Measurements from ENCODE around the gene PAQR8. TPM values are rescaled to one million over a fixed set of nuclear protein-coding genes. Genes with fewer than 3 reads are reported as not detected.
A peak's percentile ranks its signal among the peaks of the same experiment; 100 is the strongest.

PAQR8 gene
- total and polyA plus RNA-seq, 5 donors from 2014 or later, result 5.4 to 18.5 (median 13.2) TPM

GRCh38 chr6:52326540-52327364 lies 35.2 kb upstream of the PAQR8 start:
- H3K9me3 Mint-ChIP-seq, result peaks cover 0 to 1% (median 0%) of the 10 kb centered on the region in 7 donors
- ATAC-seq (ENCODE audit: low read depth in 2 of 2), result no peak
- H3K27ac Mint-ChIP-seq, result peak overlapping the region in 2 of 3 donors; percentile 12 to 48
- Histone ChIP-seq H3K27me3 (ENCODE audit: control insufficient read depth, insufficient read depth, low read length) (no peaks in the 10 kb centered on the region), H3K27ac (ENCODE audit: insufficient read depth, low read length, poor library complexity, severe bottlenecking) (no peak overlapping the region), H3K4me1 (ENCODE audit: control insufficient read depth, insufficient read depth, low read length, poor library complexity, severe bottlenecking) (peaks cover under 1% of the 10 kb centered on the region), H3K4me3 (ENCODE audit: low read depth, low read length) (no peak overlapping the region), H3K36me3 (ENCODE audit: control insufficient read depth, insufficient read depth, low read length) (no peaks in the 10 kb centered on the region), H3K9me3 (ENCODE audit: control insufficient read depth in 2 of 2, low read length in 2 of 2) (no peaks in the 10 kb centered on the region)
- H3K27me3 Mint-ChIP-seq, result no peaks in the 10 kb centered on the region
- H3K4me1 Mint-ChIP-seq, result peaks cover 0 to 15% (median 3%) of the 10 kb centered on the region in 4 donors
- H3K36me3 Mint-ChIP-seq, result no peaks in the 10 kb centered on the region
- no peak for DNase-seq
- H3K4me3 Mint-ChIP-seq, result no peak overlapping the region

- Mint-ChIP-seq H3K36me3 (no peaks in the 10 kb centered on the region), H3K4me1 (peaks cover 0 to 28% (median 10%) of the 10 kb centered on the region in 4 donors), H3K27me3 (no peaks in the 10 kb centered on the region), H3K4me3 (no peak overlapping the region), H3K9me3 (peaks cover 0 to 1% (median 0%) of the 10 kb centered on the region in 7 donors), H3K27ac (no peak overlapping the region)
- Histone ChIP-seq H3K36me3 (ENCODE audit: control insufficient read depth, insufficient read depth, low read length) (no peaks in the 10 kb centered on the region), H3K4me3 (ENCODE audit: low read depth, low read length) (no peak overlapping the region), H3K27me3 (ENCODE audit: control insufficient read depth, insufficient read depth, low read length) (no peaks in the 10 kb centered on the region), H3K9me3 (ENCODE audit: control insufficient read depth in 2 of 2, low read length in 2 of 2) (no peaks in the 10 kb centered on the region), H3K27ac (ENCODE audit: insufficient read depth, low read length, poor library complexity, severe bottlenecking) (no peak overlapping the region), H3K4me1 (ENCODE audit: control insufficient read depth, insufficient read depth, low read length, poor library complexity, severe bottlenecking) (peaks cover 12% of the 10 kb centered on the region)
- ATAC-seq (ENCODE audit: low read depth in 2 of 2) (no peak), DNase-seq (no peak)
These were observed 33.7 kb upstream of the PAQR8 start for GRCh38 chr6:52328303-52328662.

- peak overlapping the region in 1 of 3 donors; percentile 3 for H3K27ac Mint-ChIP-seq
- H3K27me3 Mint-ChIP-seq, result no peaks in the 10 kb centered on the region
- DNase-seq, result no peak
- peaks cover 0 to 1% (median 0%) of the 10 kb centered on the region in 7 donors for H3K9me3 Mint-ChIP-seq
- H3K4me1 ChIP-seq (ENCODE audit: control insufficient read depth, insufficient read depth, low read length, poor library complexity, severe bottlenecking), result peaks cover 16% of the 10 kb centered on the region
- no peaks in the 10 kb centered on the region for H3K36me3 Mint-ChIP-seq
- no peak overlapping the region for H3K27ac ChIP-seq (ENCODE audit: insufficient read depth, low read length, poor library complexity, severe bottlenecking)
- no peaks in the 10 kb centered on the region for H3K27me3 ChIP-seq (ENCODE audit: control insufficient read depth, insufficient read depth, low read length)
- H3K36me3 ChIP-seq (ENCODE audit: control insufficient read depth, insufficient read depth, low read length), result no peaks in the 10 kb centered on the region
- peaks cover 2 to 32% (median 14%) of the 10 kb centered on the region in 4 donors for H3K4me1 Mint-ChIP-seq
- H3K4me3 ChIP-seq (ENCODE audit: low read depth, low read length), result no peak overlapping the region
- no peaks in the 10 kb centered on the region for H3K9me3 ChIP-seq (ENCODE audit: control insufficient read depth in 2 of 2, low read length in 2 of 2)
- no peak overlapping the region for H3K4me3 Mint-ChIP-seq
- ATAC-seq (ENCODE audit: low read depth in 2 of 2), result no peak
These were observed 33.2 kb upstream of the PAQR8 start for GRCh38 chr6:52328729-52329128.

DNA sequence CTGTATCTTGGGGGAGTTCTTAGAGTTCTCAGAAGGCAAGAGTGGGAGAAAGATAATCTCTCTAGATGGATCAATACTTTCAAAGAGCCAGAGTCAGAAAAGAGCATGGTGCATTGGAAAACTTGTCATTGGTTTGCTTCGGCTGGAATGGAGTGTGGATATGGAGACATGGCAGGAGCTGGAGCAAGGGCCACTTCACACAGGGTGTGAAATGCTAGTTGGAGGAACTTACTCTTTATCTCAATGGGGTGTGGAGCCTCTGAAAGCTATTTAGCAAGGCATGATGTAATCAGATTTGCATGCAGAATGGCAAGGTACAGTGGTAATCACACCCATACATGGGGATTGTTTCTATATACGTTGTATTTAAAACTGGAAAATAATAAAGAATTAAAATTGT lies 31.5 kb upstream of the PAQR8 start:
- Histone ChIP-seq H3K9me3 (ENCODE audit: control insufficient read depth in 2 of 2, low read length in 2 of 2) (no peaks in the 10 kb centered on the region), H3K4me1 (ENCODE audit: control insufficient read depth, insufficient read depth, low read length, poor library complexity, severe bottlenecking) (peaks cover 30% of the 10 kb centered on the region), H3K4me3 (ENCODE audit: low read depth, low read length) (no peak overlapping the region), H3K36me3 (ENCODE audit: control insufficient read depth, insufficient read depth, low read length) (no peaks in the 10 kb centered on the region), H3K27ac (ENCODE audit: insufficient read depth, low read length, poor library complexity, severe bottlenecking) (no peak overlapping the region), H3K27me3 (ENCODE audit: control insufficient read depth, insufficient read depth, low read length) (no peaks in the 10 kb centered on the region)
- Mint-ChIP-seq H3K4me1 (peaks cover 7 to 50% (median 26%) of the 10 kb centered on the region in 4 donors), H3K9me3 (peaks cover 0 to 1% (median 0%) of the 10 kb centered on the region in 7 donors), H3K27ac (peak overlapping the region in 2 of 3 donors; percentile 33 to 63), H3K4me3 (no peak overlapping the region), H3K27me3 (no peaks in the 10 kb centered on the region), H3K36me3 (no peaks in the 10 kb centered on the region)
- DNase-seq, result no peak
- ATAC-seq (ENCODE audit: low read depth in 2 of 2), result no peak

- H3K4me3 Mint-ChIP-seq, result peak overlapping the region in 2 of 4 donors; percentile 1 to 17
- no peaks in the 10 kb centered on the region for H3K27me3 ChIP-seq (ENCODE audit: control insufficient read depth, insufficient read depth, low read length)
- H3K27ac ChIP-seq (ENCODE audit: insufficient read depth, low read length, poor library complexity, severe bottlenecking), result no peak overlapping the region
- DNase-seq (peak in 1 of 3 donors; percentile 37), ATAC-seq (ENCODE audit: low read depth in 2 of 2) (no peak)
- no peaks in the 10 kb centered on the region for H3K9me3 ChIP-seq (ENCODE audit: control insufficient read depth in 2 of 2, low read length in 2 of 2)
- H3K4me1 Mint-ChIP-seq, result peaks cover 7 to 60% (median 35%) of the 10 kb centered on the region in 4 donors
- H3K4me1 ChIP-seq (ENCODE audit: control insufficient read depth, insufficient read depth, low read length, poor library complexity, severe bottlenecking), result peaks cover 30% of the 10 kb centered on the region
- peaks cover 0 to 1% (median 0%) of the 10 kb centered on the region in 7 donors for H3K9me3 Mint-ChIP-seq
- no peaks in the 10 kb centered on the region for H3K27me3 Mint-ChIP-seq
- peak overlapping the region in 2 of 3 donors; percentile 65 to 87 for H3K27ac Mint-ChIP-seq
- H3K36me3 ChIP-seq (ENCODE audit: control insufficient read depth, insufficient read depth, low read length), result no peaks in the 10 kb centered on the region
- no peak overlapping the region for H3K4me3 ChIP-seq (ENCODE audit: low read depth, low read length)
- H3K36me3 Mint-ChIP-seq, result no peaks in the 10 kb centered on the region
These were observed 30.0 kb upstream of the PAQR8 start for GRCh38 chr6:52331793-52332457.

GRCh38 chr6:52333840-52334200 lies 28.1 kb upstream of the PAQR8 start:
- H3K4me3 ChIP-seq (ENCODE audit: low read depth, low read length), result peak overlapping the region; percentile 55
- H3K4me1 Mint-ChIP-seq, result peaks cover 7 to 75% (median 41%) of the 10 kb centered on the region in 4 donors
- DNase-seq (peak in 2 of 3 donors; percentile 53 to 75), ATAC-seq (ENCODE audit: low read depth in 2 of 2) (peak; percentile 75 to 81)
- no peaks in the 10 kb centered on the region for H3K36me3 ChIP-seq (ENCODE audit: control insufficient read depth, insufficient read depth, low read length)
- peak overlapping the region; percentile 55 for H3K27ac ChIP-seq (ENCODE audit: insufficient read depth, low read length, poor library complexity, severe bottlenecking)
- H3K27ac Mint-ChIP-seq, result peak overlapping the region; percentile 87 to 93 (median 90)
- H3K36me3 Mint-ChIP-seq, result no peaks in the 10 kb centered on the region
- no peaks in the 10 kb centered on the region for H3K27me3 Mint-ChIP-seq
- peak overlapping the region; percentile 2 to 83 (median 58) for H3K4me3 Mint-ChIP-seq
- no peaks in the 10 kb centered on the region for H3K9me3 Mint-ChIP-seq
- peaks cover 30% of the 10 kb centered on the region for H3K4me1 ChIP-seq (ENCODE audit: control insufficient read depth, insufficient read depth, low read length, poor library complexity, severe bottlenecking)
- H3K27me3 ChIP-seq (ENCODE audit: control insufficient read depth, insufficient read depth, low read length), result no peaks in the 10 kb centered on the region
- no peaks in the 10 kb centered on the region for H3K9me3 ChIP-seq (ENCODE audit: control insufficient read depth in 2 of 2, low read length in 2 of 2)

DNA sequence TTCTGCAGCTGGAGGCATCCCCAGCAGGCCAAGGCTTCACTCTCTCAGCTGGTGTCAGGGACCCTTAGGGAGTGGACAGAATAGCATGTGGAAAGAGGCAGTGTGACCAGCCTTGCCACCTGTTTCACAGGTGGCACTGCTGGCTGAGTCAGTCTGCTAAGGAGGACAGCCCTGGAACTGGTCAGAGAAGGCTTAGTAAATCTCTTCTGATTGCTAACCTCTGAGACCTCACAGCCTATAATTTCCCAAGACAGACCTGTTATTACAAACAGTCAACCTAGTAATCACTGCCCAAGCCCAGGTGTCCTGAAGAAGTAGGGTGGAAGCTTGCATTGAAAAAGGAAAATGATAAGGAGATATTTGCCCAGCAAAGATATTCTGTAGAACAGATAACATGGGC lies 26.4 kb upstream of the PAQR8 start:
- DNase-seq (no peak), ATAC-seq (ENCODE audit: low read depth in 2 of 2) (no peak)
- H3K4me1 Mint-ChIP-seq, result peaks cover 7 to 71% (median 41%) of the 10 kb centered on the region in 4 donors
- peak overlapping the region; percentile 79 to 93 (median 87) for H3K27ac Mint-ChIP-seq
- no peaks in the 10 kb centered on the region for H3K9me3 ChIP-seq (ENCODE audit: control insufficient read depth in 2 of 2, low read length in 2 of 2)
- H3K9me3 Mint-ChIP-seq, result no peaks in the 10 kb centered on the region
- H3K27me3 Mint-ChIP-seq, result no peaks in the 10 kb centered on the region
- H3K4me1 ChIP-seq (ENCODE audit: control insufficient read depth, insufficient read depth, low read length, poor library complexity, severe bottlenecking), result peaks cover 30% of the 10 kb centered on the region
- peak overlapping the region; percentile 18 for H3K27ac ChIP-seq (ENCODE audit: insufficient read depth, low read length, poor library complexity, severe bottlenecking)
- H3K4me3 ChIP-seq (ENCODE audit: low read depth, low read length), result no peak overlapping the region
- no peaks in the 10 kb centered on the region for H3K27me3 ChIP-seq (ENCODE audit: control insufficient read depth, insufficient read depth, low read length)
- peak overlapping the region in 1 of 4 donors; percentile 60 for H3K4me3 Mint-ChIP-seq
- no peaks in the 10 kb centered on the region for H3K36me3 ChIP-seq (ENCODE audit: control insufficient read depth, insufficient read depth, low read length)
- no peaks in the 10 kb centered on the region for H3K36me3 Mint-ChIP-seq
